ENCODE data around the gene ST6GALNAC1.

The ST6GALNAC1 gene

DNA sequence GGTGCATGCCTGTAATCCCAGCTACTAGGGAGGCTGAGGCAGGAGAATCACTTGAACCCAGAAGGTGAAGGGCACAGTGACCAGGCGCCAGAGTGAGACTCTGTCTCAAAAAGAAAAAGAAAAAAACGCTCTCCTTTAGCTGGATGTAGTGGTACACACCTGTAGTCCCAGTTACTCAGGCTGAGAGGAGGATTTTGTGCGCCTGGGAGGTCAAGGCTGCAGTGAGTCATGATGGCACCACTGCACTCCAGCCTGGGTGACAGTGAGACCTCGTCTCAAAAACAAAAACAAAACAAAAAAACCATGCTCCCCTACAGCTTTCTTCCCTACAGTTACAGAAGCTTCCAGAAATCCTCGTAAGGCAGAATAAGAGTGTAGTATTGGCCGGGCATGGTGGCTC, 33.1 kb upstream of the ST6GALNAC1 start:
- H3K36me3 ChIP-seq (ENCODE audit: control insufficient read depth, insufficient read depth, low read length) = no peaks in the 10 kb centered on the region
- H3K27me3 ChIP-seq (ENCODE audit: control insufficient read depth, insufficient read depth, low read length, poor library complexity, severe bottlenecking) = no peaks in the 10 kb centered on the region
- WGBS, 2 experiments = 89% methylated on average over 6 of the region's 6 CpGs
- no peaks in the 10 kb centered on the region for H3K4me1 ChIP-seq (ENCODE audit: control insufficient read depth, insufficient read depth, low read length)
- H3K9me3 ChIP-seq (ENCODE audit: control insufficient read depth, low read length) = no peaks in the 10 kb centered on the region
- no peak overlapping the region for H3K27ac ChIP-seq (ENCODE audit: insufficient read depth, low read depth, low read length, poor library complexity, severe bottlenecking)
- H3K4me3 ChIP-seq (ENCODE audit: insufficient read depth, low read depth, low read length) = no peak overlapping the region

DNA sequence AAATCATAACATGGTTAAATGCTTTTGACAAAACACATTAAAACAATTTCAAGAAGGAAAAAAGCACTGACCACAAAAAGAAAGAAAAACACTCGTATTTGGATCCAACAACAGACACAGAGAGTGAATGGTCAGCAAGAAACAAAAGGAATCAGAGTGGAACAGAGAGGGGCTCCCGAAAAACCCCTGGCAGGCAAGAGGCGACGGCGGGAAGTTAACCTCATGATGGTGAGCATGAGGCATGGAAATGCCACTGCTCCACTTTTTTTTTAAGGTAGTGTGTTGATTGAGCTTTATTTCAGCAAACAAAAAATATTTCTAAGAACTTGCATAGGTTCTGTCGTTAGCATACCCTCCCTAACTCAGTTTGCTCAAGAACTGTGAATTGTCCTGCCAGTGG, 32.1 kb upstream of the ST6GALNAC1 start:
- Histone ChIP-seq H3K27ac (ENCODE audit: insufficient read depth, low read depth, low read length, poor library complexity, severe bottlenecking) (no peak overlapping the region), H3K9me3 (ENCODE audit: control insufficient read depth, low read length) (no peaks in the 10 kb centered on the region), H3K4me1 (ENCODE audit: control insufficient read depth, insufficient read depth, low read length) (no peaks in the 10 kb centered on the region), H3K4me3 (ENCODE audit: insufficient read depth, low read depth, low read length) (no peak overlapping the region), H3K36me3 (ENCODE audit: control insufficient read depth, insufficient read depth, low read length) (no peaks in the 10 kb centered on the region), H3K27me3 (ENCODE audit: control insufficient read depth, insufficient read depth, low read length, poor library complexity, severe bottlenecking) (no peaks in the 10 kb centered on the region)
- 94 to 97% methylated on average over 6 of the region's 6 CpGs for WGBS, 2 experiments

DNA sequence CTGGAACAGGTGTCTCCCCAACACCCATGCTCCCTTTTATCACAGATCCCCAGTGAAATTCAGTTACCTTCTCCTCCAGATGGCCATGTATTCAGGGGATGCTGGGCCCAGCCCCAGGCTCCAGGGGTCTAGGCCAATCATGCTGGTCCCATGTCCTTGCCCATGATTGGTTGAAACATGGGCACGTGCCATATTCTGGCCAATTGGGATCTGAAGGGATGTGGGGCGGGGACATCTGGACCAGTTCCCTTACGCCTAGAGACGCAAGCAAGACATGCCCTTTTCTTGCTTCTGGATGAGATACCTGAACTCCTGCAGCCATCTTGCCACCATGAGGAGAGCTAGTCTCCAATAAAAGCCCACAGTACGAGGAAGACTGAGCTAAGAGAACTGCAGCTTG, 31.0 kb upstream of the ST6GALNAC1 start:
- Histone ChIP-seq H3K27me3 (ENCODE audit: control insufficient read depth, insufficient read depth, low read length, poor library complexity, severe bottlenecking) (no peaks in the 10 kb centered on the region), H3K4me1 (ENCODE audit: control insufficient read depth, insufficient read depth, low read length) (no peaks in the 10 kb centered on the region), H3K27ac (ENCODE audit: insufficient read depth, low read depth, low read length, poor library complexity, severe bottlenecking) (no peak overlapping the region), H3K9me3 (ENCODE audit: control insufficient read depth, low read length) (no peaks in the 10 kb centered on the region), H3K4me3 (ENCODE audit: insufficient read depth, low read depth, low read length) (no peak overlapping the region), H3K36me3 (ENCODE audit: control insufficient read depth, insufficient read depth, low read length) (no peaks in the 10 kb centered on the region)
- WGBS, 2 experiments = 92 to 94% methylated on average over 5 of the region's 5 CpGs

DNA sequence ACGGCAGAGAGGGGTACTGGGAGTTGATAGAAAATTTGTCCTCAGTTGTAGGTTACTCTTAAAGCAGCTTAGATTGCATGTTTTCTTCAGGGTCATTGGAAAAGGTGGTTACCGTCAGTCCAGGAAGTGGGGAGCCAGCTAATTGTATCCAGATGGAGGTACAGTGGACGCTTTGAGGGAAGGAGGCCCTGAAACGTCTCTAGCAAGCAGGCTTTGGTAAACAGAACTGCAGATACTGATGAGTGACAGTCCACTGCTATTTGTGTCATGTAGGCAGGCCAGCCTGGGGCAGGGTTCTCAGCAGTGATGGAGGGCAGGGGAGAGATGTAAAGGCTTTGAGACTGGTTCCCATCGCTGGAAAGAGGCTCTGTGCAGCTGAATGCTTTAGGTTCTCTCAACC, 30.2 kb upstream of the ST6GALNAC1 start:
- no peak overlapping the region for H3K27ac ChIP-seq (ENCODE audit: insufficient read depth, low read depth, low read length, poor library complexity, severe bottlenecking)
- H3K36me3 ChIP-seq (ENCODE audit: control insufficient read depth, insufficient read depth, low read length) = no peaks in the 10 kb centered on the region
- no peaks in the 10 kb centered on the region for H3K27me3 ChIP-seq (ENCODE audit: control insufficient read depth, insufficient read depth, low read length, poor library complexity, severe bottlenecking)
- H3K4me3 ChIP-seq (ENCODE audit: insufficient read depth, low read depth, low read length) = no peak overlapping the region
- 90 to 92% methylated on average over 5 of the region's 5 CpGs for WGBS, 2 experiments
- no peaks in the 10 kb centered on the region for H3K4me1 ChIP-seq (ENCODE audit: control insufficient read depth, insufficient read depth, low read length)
- no peaks in the 10 kb centered on the region for H3K9me3 ChIP-seq (ENCODE audit: control insufficient read depth, low read length)

DNA sequence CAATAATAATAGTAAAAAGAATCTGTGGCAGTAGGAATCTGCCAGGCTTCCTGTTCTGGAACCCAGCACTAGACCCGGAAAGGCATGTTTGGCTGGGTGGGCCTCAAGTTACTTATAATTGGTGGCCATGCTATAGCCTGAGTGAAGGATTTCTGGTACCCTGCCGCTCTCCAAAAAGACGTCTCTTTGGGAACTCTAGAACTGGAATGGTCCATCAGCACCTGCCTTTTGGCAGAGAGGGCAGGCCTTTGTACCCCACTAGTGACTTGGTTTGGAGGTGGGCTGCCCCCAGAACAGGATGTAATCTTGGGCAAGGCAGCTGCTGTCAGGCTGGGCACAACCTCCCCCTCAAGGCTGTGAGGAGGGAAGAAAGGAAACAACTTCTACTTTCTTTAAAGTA, 29.3 kb upstream of the ST6GALNAC1 start:
- Histone ChIP-seq H3K9me3 (ENCODE audit: control insufficient read depth, low read length) (no peaks in the 10 kb centered on the region), H3K36me3 (ENCODE audit: control insufficient read depth, insufficient read depth, low read length) (no peaks in the 10 kb centered on the region), H3K4me3 (ENCODE audit: insufficient read depth, low read depth, low read length) (no peak overlapping the region), H3K27ac (ENCODE audit: insufficient read depth, low read depth, low read length, poor library complexity, severe bottlenecking) (no peak overlapping the region), H3K4me1 (ENCODE audit: control insufficient read depth, insufficient read depth, low read length) (no peaks in the 10 kb centered on the region), H3K27me3 (ENCODE audit: control insufficient read depth, insufficient read depth, low read length, poor library complexity, severe bottlenecking) (no peaks in the 10 kb centered on the region)
- 93% methylated on average over 3 of the region's 3 CpGs for WGBS, 2 experiments

DNA sequence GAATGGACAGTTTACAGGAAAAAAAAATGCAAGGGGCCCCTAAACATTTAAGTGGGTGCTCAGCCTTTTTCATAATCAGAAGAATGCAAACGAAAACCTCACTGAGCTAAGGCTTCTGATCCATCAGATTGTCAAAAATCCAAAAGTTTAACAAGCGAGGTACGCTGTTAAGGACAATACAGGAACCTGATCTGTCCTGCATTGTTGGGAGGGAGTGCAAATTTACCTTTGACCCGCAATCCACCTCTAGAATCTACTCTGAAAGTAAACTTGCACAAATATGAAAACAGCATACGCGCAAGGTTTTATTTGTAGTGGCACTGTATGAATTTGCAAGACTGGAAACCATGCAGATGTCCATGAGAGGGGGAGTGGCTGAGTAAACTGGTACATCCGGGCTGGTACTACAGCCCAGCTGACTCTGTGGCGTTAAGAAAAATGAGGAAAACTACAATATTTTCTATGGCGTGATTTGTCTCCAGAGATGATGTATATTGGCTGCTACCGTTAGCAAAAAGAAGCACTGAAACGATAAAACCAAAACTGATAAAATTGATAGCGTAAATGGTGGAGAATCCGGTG, 28.8 kb upstream of the ST6GALNAC1 start:
- peak overlapping the region; percentile 56 for H3K4me3 ChIP-seq (ENCODE audit: insufficient read depth, low read depth, low read length)
- H3K27ac ChIP-seq (ENCODE audit: insufficient read depth, low read depth, low read length, poor library complexity, severe bottlenecking) = no peak overlapping the region
- no peaks in the 10 kb centered on the region for H3K9me3 ChIP-seq (ENCODE audit: control insufficient read depth, low read length)
- 71 to 75% methylated on average over 13 of the region's 13 CpGs for WGBS, 2 experiments
- H3K36me3 ChIP-seq (ENCODE audit: control insufficient read depth, insufficient read depth, low read length) = no peaks in the 10 kb centered on the region
- no peaks in the 10 kb centered on the region for H3K4me1 ChIP-seq (ENCODE audit: control insufficient read depth, insufficient read depth, low read length)
- H3K27me3 ChIP-seq (ENCODE audit: control insufficient read depth, insufficient read depth, low read length, poor library complexity, severe bottlenecking) = no peaks in the 10 kb centered on the region

DNA sequence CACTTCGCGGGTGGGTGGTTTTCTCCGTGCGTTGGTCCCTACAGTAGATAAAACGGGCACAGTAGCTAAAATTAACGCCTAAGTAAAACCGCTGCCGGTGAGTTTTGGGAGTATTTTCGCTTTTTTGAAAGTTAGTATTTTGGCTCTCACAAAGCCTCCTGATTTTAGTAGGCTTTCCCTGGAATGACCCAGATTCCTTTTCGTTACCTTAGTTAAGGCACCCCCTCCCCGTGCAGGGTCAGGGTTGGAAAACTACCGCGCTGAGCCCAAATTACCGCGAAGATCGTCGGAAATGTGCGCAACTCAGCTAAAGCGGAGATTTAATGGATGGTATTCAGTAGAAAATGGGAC, 28.3 kb upstream of the ST6GALNAC1 start:
- Histone ChIP-seq H3K4me1 (ENCODE audit: control insufficient read depth, insufficient read depth, low read length) (no peaks in the 10 kb centered on the region), H3K27ac (ENCODE audit: insufficient read depth, low read depth, low read length, poor library complexity, severe bottlenecking) (no peak overlapping the region), H3K36me3 (ENCODE audit: control insufficient read depth, insufficient read depth, low read length) (no peaks in the 10 kb centered on the region), H3K4me3 (ENCODE audit: insufficient read depth, low read depth, low read length) (peak overlapping the region; percentile 56), H3K27me3 (ENCODE audit: control insufficient read depth, insufficient read depth, low read length, poor library complexity, severe bottlenecking) (no peaks in the 10 kb centered on the region), H3K9me3 (ENCODE audit: control insufficient read depth, low read length) (no peaks in the 10 kb centered on the region)
- 0 to 1% methylated on average over 19 of the region's 19 CpGs for WGBS, 2 experiments

DNA sequence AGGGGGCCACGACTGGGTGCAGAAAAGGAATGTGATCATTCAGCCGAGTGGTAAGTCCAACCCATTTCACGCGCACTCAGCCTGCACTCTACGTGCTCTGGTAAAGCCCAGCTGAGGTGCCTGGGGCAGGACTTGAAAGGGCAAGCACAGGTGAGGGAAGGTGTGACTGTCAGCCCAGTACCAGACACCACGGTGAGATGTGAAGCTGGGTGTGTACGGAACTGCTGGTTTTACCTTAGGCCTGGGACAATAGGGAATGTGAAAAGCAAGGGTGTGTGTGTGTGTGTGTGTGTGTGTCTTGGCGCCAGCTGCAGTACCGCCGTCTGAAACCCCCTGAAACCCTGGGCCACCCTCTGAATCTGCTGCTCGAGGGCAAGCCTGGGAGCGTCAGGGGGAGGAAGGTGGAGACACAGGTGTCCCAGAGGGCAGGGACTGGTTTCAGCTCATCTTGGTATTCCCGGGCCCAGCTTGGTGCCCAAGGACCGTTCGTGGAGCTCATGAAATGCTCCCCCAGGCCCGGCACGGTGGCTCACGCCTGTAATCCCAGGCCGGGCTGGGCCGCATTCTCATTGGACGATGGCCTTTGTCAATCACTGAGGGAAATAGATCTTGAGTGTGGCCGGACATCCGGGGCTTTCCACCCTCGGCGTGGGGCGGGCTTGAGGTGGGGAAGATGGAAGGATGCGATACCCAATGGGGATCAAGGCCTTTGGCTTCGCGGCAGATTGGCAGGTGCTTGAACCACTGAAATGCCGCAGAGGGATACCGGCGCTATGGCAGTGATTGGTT, 27.8 kb upstream of the ST6GALNAC1 start:
- Histone ChIP-seq H3K4me3 (ENCODE audit: insufficient read depth, low read depth, low read length) (peak overlapping the region; percentile 56), H3K27me3 (ENCODE audit: control insufficient read depth, insufficient read depth, low read length, poor library complexity, severe bottlenecking) (no peaks in the 10 kb centered on the region), H3K36me3 (ENCODE audit: control insufficient read depth, insufficient read depth, low read length) (no peaks in the 10 kb centered on the region), H3K9me3 (ENCODE audit: control insufficient read depth, low read length) (no peaks in the 10 kb centered on the region), H3K27ac (ENCODE audit: insufficient read depth, low read depth, low read length, poor library complexity, severe bottlenecking) (no peak overlapping the region), H3K4me1 (ENCODE audit: control insufficient read depth, insufficient read depth, low read length) (no peaks in the 10 kb centered on the region)
- WGBS, 2 experiments = 23 to 27% methylated on average over 32 of the region's 32 CpGs

DNA sequence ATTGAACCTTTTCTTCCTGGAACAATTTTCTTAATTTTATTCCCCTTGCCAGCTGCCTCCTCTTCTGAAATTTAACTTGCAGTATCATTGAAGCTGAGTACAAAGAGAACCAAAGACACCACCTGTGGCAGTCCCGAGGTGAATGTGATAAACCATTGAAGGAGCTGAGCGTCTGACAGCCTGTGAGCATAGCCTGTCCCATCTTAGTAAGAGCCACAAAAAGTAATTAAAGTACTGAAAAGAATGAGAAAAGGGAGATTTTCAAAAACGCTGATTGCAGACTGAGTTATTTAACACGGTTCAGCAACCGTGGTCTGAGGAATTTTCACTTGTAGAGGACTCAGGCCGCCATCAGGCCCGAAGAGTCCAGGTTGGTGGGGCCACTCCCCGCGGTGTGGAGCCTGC, 27.2 kb upstream of the ST6GALNAC1 start:
- no peak overlapping the region for H3K27ac ChIP-seq (ENCODE audit: insufficient read depth, low read depth, low read length, poor library complexity, severe bottlenecking)
- H3K4me1 ChIP-seq (ENCODE audit: control insufficient read depth, insufficient read depth, low read length) = no peaks in the 10 kb centered on the region
- H3K4me3 ChIP-seq (ENCODE audit: insufficient read depth, low read depth, low read length) = no peak overlapping the region
- no peaks in the 10 kb centered on the region for H3K9me3 ChIP-seq (ENCODE audit: control insufficient read depth, low read length)
- H3K27me3 ChIP-seq (ENCODE audit: control insufficient read depth, insufficient read depth, low read length, poor library complexity, severe bottlenecking) = no peaks in the 10 kb centered on the region
- no peaks in the 10 kb centered on the region for H3K36me3 ChIP-seq (ENCODE audit: control insufficient read depth, insufficient read depth, low read length)
- 88% methylated on average over 9 of the region's 9 CpGs for WGBS, 2 experiments

DNA sequence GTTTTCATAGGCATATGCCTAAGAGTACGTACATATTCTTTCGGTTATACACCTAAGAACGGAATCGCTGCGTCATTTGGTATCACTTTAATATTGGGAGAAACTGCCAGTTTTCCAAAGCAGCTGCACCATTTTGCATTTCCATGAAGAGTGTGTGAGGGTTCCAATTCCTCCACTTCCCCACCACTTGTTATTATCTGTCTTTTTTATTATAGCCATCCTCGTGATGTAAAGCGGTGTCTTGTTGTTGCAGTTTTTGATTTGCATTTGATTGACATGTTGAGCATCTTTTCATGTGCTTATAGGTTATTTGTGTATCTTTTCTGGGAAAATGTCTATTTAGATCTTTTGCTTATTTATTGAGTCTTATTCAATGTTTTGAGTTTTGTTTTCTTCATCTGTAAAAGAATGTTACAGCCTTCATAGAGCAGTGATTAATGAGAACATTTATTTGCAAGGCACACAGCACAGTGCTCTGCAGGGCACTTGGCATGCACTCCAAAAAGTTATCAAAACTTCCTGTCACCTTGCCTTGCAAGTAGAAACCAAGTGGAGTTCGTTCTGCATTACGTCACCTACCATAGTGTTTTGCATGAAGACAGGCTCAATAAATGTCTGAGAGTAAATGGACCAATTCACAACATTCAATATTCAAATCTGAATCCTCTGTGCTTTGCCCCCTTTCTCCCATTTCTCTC, 26.6 kb upstream of the ST6GALNAC1 start:
- 94 to 98% methylated on average over 9 of the region's 9 CpGs for WGBS, 2 experiments
- H3K4me3 ChIP-seq (ENCODE audit: insufficient read depth, low read depth, low read length) = no peak overlapping the region
- H3K27ac ChIP-seq (ENCODE audit: insufficient read depth, low read depth, low read length, poor library complexity, severe bottlenecking) = no peak overlapping the region
- no peaks in the 10 kb centered on the region for H3K36me3 ChIP-seq (ENCODE audit: control insufficient read depth, insufficient read depth, low read length)
- no peaks in the 10 kb centered on the region for H3K27me3 ChIP-seq (ENCODE audit: control insufficient read depth, insufficient read depth, low read length, poor library complexity, severe bottlenecking)
- H3K4me1 ChIP-seq (ENCODE audit: control insufficient read depth, insufficient read depth, low read length) = no peaks in the 10 kb centered on the region
- H3K9me3 ChIP-seq (ENCODE audit: control insufficient read depth, low read length) = no peaks in the 10 kb centered on the region

Measured in ectodermal cell (in vitro differentiated cells).